Neuron (in vitro differentiated cells): ENCODE results near the gene ESYT1.

Source experiments
- H2AFZ ChIP-seq: one replicate; pipeline ENCODE4 v1.6.1; 2013; ENCODE audit warnings: low read depth, mild to moderate bottlenecking, inconsistent platforms, low read length, moderate library complexity
- H3K27me3 ChIP-seq: one replicate; pipeline ENCODE4 v1.6.1; 2013; ENCODE audit warnings: low read length; ENCODE audit not compliant: insufficient read depth
- H3K36me3 ChIP-seq: one replicate; pipeline ENCODE4 v1.6.1; 2013; ENCODE audit warnings: low read length; ENCODE audit not compliant: insufficient read depth
- H3K4me1 ChIP-seq: one replicate; pipeline ENCODE4 v1.6.1; 2013; ENCODE audit warnings: low read length; ENCODE audit not compliant: insufficient read depth
- H3K4me3 ChIP-seq: 2 replicates; pipeline ENCODE4 v1.5.1; 2013; ENCODE audit warnings: mild to moderate bottlenecking, low read length, moderate library complexity
- H3K9me3 ChIP-seq: one replicate; pipeline ENCODE4 v1.6.1; 2013; ENCODE audit warnings: low read length

Gene ESYT1

DNA sequence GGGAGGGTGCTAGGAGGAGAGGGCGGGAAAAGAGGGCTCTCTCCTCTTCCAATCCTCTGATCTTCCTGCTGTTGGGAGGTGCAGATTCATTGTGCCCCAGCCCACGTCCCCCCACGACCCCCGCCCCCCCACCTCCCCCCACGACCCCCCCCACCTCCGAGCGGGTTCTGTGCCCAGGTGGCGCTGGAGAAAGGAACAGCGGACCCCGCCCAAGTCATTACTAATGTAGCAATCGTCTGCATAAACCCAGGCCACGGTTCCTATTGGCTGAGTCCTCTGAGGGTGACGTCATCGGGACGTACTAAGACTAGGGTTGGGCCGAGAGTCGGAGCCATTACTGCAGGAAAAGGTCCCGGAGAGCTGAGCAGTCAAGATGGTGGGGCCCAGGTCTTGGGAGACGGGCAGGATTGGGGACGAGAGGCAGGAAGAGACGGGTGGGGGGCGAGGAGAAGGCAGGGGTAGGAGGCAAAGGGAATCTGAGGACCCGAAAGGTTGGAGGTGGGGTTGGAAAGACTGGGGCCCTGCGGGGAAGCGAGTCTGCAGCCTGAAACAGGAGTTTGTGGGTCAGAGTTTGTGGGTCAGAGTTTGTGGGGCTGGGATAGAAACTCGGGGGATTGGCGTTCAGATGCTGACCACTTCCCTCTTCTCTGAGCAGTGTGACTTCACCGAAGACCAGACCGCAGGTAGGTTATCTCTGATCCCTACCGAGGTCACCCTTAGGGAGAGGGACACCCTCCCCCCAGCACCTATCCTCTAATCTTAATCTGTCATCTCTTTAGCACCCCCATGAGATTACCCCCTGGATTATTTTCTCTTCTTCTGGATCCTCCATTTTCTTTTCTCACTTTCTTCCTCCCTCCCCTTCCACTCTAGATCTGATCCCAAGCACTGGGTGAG, 30.2 kb downstream of the ESYT1 start, which contains the start of gene MYL6:
Gene MYL6 (plus strand): TSS at position 331 of the 897 bp plus-strand sequence. CDS start 43 bp downstream, at position 374.
- H3K4me3 ChIP-seq: peak within 1 kb of the TSS; percentile 85
- no peaks in the 10 kb centered on the region for H3K9me3 ChIP-seq
- peak within 1 kb of the TSS; percentile 21 for H2AFZ ChIP-seq
- H3K27me3 ChIP-seq: no peaks in the 10 kb centered on the region
- peaks cover 40% of the 10 kb centered on the region for H3K4me1 ChIP-seq
- peaks cover 52% of the 10 kb centered on the region for H3K36me3 ChIP-seq

DNA sequence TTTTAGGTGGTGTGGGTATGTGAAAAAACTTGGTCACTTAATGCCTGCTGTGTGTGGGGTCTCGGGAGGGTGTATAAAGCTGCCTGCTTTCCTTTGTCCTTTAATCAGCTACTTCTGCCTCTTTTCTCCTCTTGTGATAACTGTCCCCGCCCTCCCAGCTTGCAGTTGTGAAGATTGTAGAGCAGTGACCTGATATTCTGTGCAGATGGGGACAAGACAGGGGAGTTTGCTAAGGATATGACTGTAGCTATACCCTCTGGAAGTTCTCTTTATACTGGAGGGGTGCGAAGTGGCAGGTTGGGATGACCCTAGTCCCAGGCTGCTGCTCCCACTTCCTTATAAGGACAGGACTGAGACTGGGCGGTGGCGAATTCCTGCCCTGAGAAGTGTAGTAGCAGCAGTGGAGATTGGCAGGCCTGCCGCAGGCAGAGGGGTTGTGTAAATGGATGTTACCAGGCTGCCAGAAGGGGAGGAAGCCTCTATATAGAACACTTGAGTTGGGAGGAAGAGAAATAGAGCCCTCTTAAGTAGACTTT, 30.9 kb downstream of the ESYT1 start:
- Histone ChIP-seq H3K27me3 (no peaks in the 10 kb centered on the region), H2AFZ (no peak overlapping the region), H3K4me3 (peak overlapping the region; percentile 85), H3K4me1 (peaks cover 37% of the 10 kb centered on the region), H3K9me3 (no peaks in the 10 kb centered on the region), H3K36me3 (peaks cover 59% of the 10 kb centered on the region)

DNA sequence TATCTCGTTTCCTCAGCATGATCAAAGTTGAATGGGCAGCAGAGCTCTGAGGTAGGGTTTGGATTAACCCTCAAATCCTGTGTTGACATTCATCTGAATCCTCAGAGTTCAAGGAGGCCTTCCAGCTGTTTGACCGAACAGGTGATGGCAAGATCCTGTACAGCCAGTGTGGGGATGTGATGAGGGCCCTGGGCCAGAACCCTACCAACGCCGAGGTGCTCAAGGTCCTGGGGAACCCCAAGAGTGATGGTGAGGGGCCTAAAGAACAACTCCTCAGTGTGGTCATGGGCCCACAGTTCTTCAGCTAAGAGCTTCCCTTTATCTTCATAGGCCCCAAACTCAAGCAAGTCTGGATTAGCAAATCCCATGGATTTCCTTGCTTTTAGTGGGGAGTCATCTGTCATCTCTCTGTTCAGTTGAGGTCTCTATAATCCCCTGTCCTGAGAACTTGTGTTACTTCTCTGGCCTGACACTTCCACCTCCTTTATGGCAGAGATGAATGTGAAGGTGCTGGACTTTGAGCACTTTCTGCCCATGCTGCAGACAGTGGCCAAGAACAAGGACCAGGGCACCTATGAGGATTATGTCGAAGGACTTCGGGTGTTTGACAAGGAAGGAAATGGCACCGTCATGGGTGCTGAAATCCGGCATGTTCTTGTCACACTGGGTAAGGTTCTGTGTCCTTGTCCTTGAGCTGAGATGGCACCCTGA, 31.6 kb downstream of the ESYT1 start:
- H3K9me3 ChIP-seq: no peaks in the 10 kb centered on the region
- peak overlapping the region; percentile 85 for H3K4me3 ChIP-seq
- H2AFZ ChIP-seq: no peak overlapping the region
- peaks cover 37% of the 10 kb centered on the region for H3K4me1 ChIP-seq
- H3K27me3 ChIP-seq: no peaks in the 10 kb centered on the region
- H3K36me3 ChIP-seq: peaks cover 64% of the 10 kb centered on the region

DNA sequence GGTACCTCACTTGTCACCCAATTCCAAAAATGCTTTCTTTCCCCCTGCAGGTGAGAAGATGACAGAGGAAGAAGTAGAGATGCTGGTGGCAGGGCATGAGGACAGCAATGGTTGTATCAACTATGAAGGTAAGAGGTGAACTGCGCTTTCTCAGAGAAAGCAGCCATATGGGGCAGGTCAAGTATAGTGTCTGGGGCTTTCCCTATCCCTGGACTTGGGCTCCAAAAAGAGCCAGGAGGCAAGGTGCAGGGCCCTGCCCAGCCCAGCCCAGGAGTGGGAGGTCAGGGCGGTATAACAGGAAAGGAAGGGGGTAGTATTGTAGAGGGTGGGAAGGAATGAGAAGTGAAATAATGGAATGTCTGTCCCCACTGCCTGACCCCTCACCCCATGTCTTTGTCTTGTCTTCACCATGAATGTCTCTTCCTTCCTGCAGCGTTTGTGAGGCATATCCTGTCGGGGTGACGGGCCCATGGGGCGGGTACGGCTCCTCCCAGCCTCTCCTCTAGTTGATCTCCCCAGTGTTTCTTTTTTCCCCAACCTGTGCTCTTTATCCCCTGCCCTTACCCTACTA, 32.2 kb downstream of the ESYT1 start:
- Histone ChIP-seq H3K4me3 (peak overlapping the region; percentile 85), H2AFZ (no peak overlapping the region), H3K9me3 (no peaks in the 10 kb centered on the region), H3K27me3 (no peaks in the 10 kb centered on the region), H3K36me3 (peaks cover 66% of the 10 kb centered on the region), H3K4me1 (peaks cover 37% of the 10 kb centered on the region)

DNA sequence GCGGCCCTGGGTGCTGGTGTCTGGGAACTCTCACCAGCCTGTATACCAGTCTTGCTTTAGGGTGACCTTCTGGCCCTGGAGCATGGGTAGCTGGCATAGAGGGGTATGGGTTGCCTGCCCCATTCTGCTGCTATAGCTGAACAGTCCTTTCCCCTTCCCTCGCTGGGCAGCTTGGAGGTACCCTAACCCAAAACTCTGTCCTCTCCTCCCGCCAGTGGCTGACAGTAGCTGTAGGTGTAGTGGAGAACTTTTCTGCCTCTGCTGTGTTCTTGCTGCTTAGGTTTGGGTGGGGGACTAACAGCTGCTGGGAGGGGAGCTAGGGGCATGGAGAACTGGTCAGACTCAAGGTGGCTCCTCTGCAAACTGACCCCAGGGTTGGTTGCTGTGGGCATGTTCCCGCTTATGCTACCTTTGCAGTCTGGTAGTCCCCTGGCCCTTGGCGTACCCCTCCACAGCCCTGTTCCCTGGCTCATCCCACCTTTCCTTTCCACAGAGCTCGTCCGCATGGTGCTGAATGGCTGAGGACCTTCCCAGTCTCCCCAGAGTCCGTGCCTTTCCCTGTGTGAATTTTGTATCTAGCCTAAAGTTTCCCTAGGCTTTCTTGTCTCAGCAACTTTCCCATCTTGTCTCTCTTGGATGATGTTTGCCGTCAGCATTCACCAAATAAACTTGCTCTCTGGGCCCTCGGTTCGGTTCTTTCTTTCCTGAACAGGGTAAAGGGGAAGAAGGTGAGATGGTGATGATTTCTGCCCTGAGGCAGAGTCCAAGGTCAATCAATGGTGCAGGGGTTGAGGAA, 33.0 kb downstream of the ESYT1 start:
- Histone ChIP-seq H3K36me3 (peaks cover 66% of the 10 kb centered on the region), H3K4me3 (peak overlapping the region; percentile 85)

DNA sequence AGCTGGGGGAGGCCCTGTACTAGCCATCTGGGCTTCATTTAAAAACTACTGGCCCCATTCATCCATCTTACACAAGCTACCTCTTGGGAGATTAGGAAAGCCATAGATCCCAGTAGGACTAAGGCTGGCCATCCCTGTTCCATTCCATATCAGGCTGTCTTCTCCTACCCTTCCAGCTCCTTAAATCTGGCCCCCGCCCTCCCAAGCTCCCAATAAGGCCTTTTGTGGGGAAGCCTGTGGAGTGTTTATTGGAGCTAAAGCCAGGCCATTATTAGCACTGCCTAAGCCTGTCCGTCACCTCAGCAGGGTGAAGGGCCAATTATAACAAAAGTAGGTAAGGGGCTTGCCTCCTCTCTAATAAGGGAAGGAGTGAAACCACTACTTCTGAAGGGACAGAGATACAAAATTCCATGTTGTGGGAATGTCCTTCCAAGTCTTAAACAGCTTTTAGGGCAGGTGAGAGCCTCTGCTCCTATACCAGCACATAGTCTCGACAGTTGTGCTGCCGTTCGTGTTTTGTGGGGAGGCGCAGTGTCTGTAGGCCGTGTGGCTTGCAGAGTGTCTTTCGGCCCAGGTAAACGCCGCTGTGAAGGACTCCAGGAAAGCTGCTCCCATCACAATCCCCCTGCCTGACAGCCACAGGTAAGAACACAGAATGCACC, 33.8 kb downstream of the ESYT1 start:
- Histone ChIP-seq H3K4me1 (peaks cover 37% of the 10 kb centered on the region), H3K36me3 (peaks cover 71% of the 10 kb centered on the region), H3K9me3 (no peaks in the 10 kb centered on the region), H2AFZ (no peak overlapping the region), H3K4me3 (no peak overlapping the region), H3K27me3 (no peaks in the 10 kb centered on the region)

More for the DNA sequence above, 33.0 kb downstream of the ESYT1 start:
- Histone ChIP-seq H3K27me3 (no peaks in the 10 kb centered on the region), H3K4me1 (peaks cover 37% of the 10 kb centered on the region), H3K9me3 (no peaks in the 10 kb centered on the region), H2AFZ (no peak overlapping the region)

DNA sequence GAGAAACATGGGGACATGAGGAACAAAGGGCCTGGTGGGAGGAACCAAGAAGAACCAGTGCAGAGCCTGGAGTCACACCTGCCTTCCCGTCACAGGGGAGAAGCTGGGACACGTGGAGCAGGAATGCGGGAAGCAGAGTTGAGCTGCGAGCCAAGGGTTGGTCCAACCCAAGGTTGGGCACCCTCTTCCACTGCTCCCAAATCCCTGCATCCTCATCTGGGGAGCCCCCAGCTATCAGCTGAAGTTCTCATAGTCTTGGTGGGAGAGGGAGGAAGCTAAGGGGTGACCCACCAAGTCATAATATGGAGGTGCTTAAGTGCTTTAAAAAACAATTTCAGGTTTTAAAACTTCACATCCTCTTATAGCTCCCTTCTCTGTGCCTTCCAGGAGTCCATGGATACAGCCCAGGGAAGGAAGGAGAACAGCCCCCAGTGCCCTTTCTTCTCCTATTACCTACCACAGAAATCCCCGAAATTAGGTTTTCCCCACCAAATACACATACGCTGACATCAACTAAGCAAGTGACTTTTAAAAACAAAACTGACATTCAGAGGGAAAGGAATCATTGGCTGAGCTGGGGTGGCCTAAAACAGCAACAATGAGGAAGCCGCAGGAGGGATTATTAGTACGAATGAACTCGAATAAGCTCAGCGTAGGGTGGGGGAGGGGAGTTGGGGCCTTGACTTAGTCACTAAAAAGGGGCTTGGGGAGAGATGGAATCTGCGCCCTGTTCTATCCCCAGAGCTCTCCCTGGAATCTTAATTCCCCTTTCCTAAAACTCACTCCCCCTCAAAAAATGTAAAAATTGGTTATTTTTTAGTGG, 34.6 kb downstream of the ESYT1 start:
- Histone ChIP-seq H3K27me3 (no peaks in the 10 kb centered on the region), H3K4me1 (peaks cover 35% of the 10 kb centered on the region), H3K36me3 (peaks cover 76% of the 10 kb centered on the region), H3K4me3 (no peak overlapping the region), H2AFZ (no peak overlapping the region), H3K9me3 (no peaks in the 10 kb centered on the region)

DNA sequence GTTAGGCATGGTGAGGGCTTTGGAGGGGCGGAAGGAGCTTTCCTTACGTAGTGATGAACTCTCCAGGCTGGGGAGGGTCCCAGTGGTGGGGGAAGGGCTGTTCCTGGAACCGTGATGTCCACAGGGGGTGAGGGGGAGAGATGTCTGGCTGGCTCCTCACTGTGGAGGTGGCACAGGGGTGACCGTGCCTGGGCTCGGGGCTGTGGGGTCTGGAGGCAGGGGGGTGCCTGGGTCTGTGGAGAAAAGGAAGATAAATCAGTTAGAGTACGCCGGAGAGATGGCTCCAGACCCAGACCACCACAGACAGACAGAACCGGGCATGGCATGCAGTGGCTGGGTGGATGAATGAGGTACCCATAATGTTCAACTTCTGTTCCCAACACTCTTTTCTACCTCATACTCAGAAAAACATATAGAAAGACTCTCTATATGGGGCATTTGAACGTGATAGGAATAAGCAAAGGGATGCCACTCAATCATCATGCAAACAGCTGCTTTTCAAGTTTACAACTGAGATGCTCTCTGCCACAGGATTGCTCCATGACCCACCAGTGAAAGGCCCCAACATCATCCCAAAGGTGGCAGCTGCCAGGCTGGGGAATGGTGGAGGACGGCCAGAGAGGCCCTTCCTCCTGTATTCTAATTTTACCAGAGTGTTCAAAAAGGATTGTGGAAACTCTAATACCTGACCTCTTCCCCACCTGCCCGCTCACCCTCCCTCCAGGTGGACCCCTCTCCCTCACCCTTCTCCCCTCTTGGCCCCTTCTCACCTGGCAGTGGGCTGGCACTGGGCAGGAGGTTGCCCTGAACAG, 35.7 kb downstream of the ESYT1 start:
- Histone ChIP-seq H3K9me3 (no peaks in the 10 kb centered on the region), H3K36me3 (peaks cover 86% of the 10 kb centered on the region), H2AFZ (no peak overlapping the region), H3K27me3 (no peaks in the 10 kb centered on the region), H3K4me1 (peaks cover 35% of the 10 kb centered on the region), H3K4me3 (no peak overlapping the region)

DNA sequence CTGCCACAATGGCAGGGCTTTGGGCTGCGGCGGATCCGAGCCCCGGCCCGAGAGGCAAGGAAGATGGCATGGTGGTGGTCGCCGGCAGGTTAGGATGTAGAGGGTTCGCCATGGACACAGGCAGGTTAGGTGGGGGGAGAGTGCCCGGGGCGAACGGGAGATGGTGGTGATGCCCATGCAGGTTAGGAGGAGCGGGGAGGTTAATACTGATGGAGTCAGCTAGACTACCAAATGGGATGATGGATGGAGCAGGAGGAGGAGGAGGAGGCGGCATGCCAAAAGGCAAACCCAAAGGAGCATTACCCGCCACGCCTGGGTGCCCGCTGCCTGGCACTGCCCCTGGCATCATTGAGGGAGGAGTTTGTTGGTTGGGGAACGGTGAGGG, 36.3 kb downstream of the ESYT1 start:
- Histone ChIP-seq H3K4me1 (peaks cover 33% of the 10 kb centered on the region), H3K9me3 (no peaks in the 10 kb centered on the region), H3K4me3 (no peak overlapping the region), H3K36me3 (peaks cover 90% of the 10 kb centered on the region), H3K27me3 (no peaks in the 10 kb centered on the region), H2AFZ (no peak overlapping the region)

DNA sequence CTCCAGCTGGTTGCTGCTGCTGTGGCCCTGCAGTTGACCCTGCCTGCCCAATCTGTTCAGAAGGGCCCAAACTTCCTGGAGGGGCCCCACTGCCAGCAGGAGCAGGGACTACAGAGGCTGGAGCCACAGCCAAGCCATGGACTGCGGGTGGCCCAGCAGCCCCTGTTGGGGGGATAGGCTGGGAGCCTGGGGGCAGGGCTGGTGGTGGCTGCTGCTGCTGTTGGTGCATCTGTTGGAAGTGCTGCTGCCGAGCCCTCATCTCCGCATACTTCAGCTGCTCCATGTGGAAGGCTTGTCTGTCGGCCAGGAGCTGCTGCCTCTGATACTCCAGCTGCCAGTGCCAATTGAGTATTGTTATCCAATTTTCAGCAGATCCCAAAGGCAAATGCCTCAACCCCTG, 37.3 kb downstream of the ESYT1 start:
- Histone ChIP-seq H3K9me3 (no peaks in the 10 kb centered on the region), H3K27me3 (no peaks in the 10 kb centered on the region), H3K4me3 (no peak overlapping the region), H3K36me3 (peaks cover 90% of the 10 kb centered on the region), H3K4me1 (peaks cover 23% of the 10 kb centered on the region), H2AFZ (no peak overlapping the region)

DNA sequence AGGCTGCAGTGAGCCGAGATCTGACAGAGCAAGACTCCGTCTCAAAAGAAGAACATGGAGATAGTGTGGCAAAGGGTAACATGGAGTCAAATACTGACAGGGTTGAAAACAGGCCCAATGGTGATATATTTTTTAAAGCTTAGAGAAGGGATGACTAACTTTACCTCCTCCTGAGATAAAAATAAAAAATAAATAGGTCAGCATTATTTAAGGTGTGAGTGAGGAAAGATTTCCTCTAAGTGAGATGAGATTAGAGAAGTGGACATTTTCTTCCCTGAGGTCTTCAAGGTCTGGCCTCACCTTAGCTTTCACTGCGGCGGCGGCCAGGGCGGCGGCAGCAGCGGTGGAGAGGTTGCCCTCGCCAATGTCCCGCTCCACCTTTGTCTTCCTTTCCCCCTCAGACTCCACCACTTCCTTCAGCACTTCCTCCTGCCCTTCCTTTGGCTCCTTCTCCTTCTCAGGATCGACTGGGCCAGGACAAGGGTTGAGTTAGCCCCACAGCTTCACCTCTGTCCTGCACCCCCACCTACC, 41.2 kb downstream of the ESYT1 start:
- Histone ChIP-seq H2AFZ (no peak overlapping the region), H3K4me3 (no peak overlapping the region), H3K9me3 (no peaks in the 10 kb centered on the region), H3K4me1 (no peaks in the 10 kb centered on the region), H3K27me3 (no peaks in the 10 kb centered on the region), H3K36me3 (peaks cover 89% of the 10 kb centered on the region)
